Left lung (tissue), 10 donors: ENCODE data around the gene GSTM4. TPM values are rescaled to one million over a fixed set of nuclear protein-coding genes. Genes with fewer than 3 reads are reported as not detected.
"Not testable (repeated sequence)": the region's sequence is repeated elsewhere in the genome, so short reads cannot be mapped to it uniquely, and the experiment has no call there.

Experiments
- ATAC-seq: fragments of 200-7000 bp; cut with Tn5 transposase; one replicate; pipeline ENCODE4 v1.9.1; 2020; ENCODE audit warnings: moderate library complexity
- DNase-seq, 4 donors: peaks; one replicate each; pipeline ENCODE4 v3.0.0-alpha.2; 2013 to 2020
- H3K27ac ChIP-seq, 2 donors: fragments of 200-600 bp; sonication (generic) in 1 of 2; one replicate each; pipeline versions ENCODE4 v1.5.0 to v1.8.0; 2020 to 2021
- H3K27me3 ChIP-seq, 2 donors: fragments of 200-600 bp; sonication (generic) in 1 of 2; one replicate each; pipeline versions ENCODE4 v1.5.0 to v1.8.0; 2020 to 2021
- H3K36me3 ChIP-seq, 2 donors: fragments of 200-600 bp; sonication (generic) in 1 of 2; one replicate each; pipeline versions ENCODE4 v1.5.0 to v1.8.0; 2020 to 2021
- H3K4me1 ChIP-seq, 2 donors: fragments of 200-600 bp; one replicate each; pipeline ENCODE4 v1.8.0; 2021
- H3K4me3 ChIP-seq, 2 donors: fragments of 200-600 bp; sonication (generic) in 1 of 2; one replicate each; pipeline versions ENCODE4 v1.5.0 to v1.8.0; 2020 to 2021; ENCODE audit warnings: mild to moderate bottlenecking in 1 of 2
- H3K9me3 ChIP-seq, 2 donors: fragments of 200-600 bp; sonication (generic) in 1 of 2; one replicate each; pipeline versions ENCODE4 v1.5.0 to v1.8.0; 2020 to 2021
- intact Hi-C, 2 donors: fragments of 100-400 bp; cut with DNase I; formaldehyde crosslinking; loops; one replicate each; pipeline versions ENCODE4 v1.11.2 to v1.14.2; 2022
- polyA plus RNA-seq, 6 donors: library from polyadenylated mRNA; unstranded; fragments of 120-200 nt; gene quantifications; one replicate each; pipeline ENCODE4 v1.2.1, GENCODE V29; 2013; ENCODE audit not compliant: insufficient read length in 6 of 6
- total RNA-seq, 2 donors: library from RNA; stranded (reverse); fragmentation: NEBNext Ultra II Directional; extraction: Animal tissue kit (Norgen Biotek cat#: 25700); gene quantifications; one replicate each; pipeline ENCODE4 v1.2.1, GENCODE V29; 2021
- TF ChIP-seq, protein P1 (sequence below), 2 donors: fragments of 200-600 bp; sonication (generic) in 1 of 2; IDR thresholded peaks; one replicate each; pipeline versions ENCODE4 v1.5.0 to v1.8.0; 2021; ENCODE audit warnings: antibody characterized with exemption in 2 of 2
- donor health status: DM: no; HTN: yes; CAD: no.
- donor health status: DM: no; HTN: no; CAD: no.

The GSTM4 gene
- total and polyA plus RNA-seq, 8 donors, result 20.2 to 37.2 (median 28.9) TPM

DNA sequence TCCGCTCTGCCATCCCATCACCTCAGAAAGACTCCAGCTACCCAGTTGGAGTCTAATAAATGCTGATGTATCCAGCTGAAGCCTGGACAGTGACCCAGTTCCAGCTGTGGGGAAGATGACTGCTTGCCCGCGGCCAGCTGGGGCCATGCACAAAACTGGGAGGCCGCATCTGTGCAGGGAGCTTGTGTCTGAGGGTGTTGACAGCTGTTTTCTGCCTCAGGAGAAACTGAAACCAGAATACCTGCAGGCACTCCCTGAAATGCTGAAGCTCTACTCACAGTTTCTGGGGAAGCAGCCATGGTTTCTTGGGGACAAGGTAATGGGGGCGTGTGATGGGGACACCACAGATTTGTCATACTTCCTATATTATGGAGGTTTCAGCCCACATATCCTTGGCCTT lies 15.2 kb downstream of the GSTM4 start:
- intact Hi-C loops, result loop anchor here in 1 of 2 donors (5.0 kb wide), 1 partner anchor 46 kb away; no protein-coding TSS in a partner anchor
- TF ChIP-seq, protein P1, sequence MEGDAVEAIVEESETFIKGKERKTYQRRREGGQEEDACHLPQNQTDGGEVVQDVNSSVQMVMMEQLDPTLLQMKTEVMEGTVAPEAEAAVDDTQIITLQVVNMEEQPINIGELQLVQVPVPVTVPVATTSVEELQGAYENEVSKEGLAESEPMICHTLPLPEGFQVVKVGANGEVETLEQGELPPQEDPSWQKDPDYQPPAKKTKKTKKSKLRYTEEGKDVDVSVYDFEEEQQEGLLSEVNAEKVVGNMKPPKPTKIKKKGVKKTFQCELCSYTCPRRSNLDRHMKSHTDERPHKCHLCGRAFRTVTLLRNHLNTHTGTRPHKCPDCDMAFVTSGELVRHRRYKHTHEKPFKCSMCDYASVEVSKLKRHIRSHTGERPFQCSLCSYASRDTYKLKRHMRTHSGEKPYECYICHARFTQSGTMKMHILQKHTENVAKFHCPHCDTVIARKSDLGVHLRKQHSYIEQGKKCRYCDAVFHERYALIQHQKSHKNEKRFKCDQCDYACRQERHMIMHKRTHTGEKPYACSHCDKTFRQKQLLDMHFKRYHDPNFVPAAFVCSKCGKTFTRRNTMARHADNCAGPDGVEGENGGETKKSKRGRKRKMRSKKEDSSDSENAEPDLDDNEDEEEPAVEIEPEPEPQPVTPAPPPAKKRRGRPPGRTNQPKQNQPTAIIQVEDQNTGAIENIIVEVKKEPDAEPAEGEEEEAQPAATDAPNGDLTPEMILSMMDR (IDR thresholded peaks at IDR 0.05), result no peak
- H3K27me3 ChIP-seq, result no peaks in the 10 kb centered on the region
- H3K4me3 ChIP-seq, result no peak overlapping the region
- H3K27ac ChIP-seq, result no peak overlapping the region
- no peak for DNase-seq
- peaks cover 0 to 4% of the 10 kb centered on the region in 2 donors for H3K36me3 ChIP-seq
- H3K9me3 ChIP-seq, result no peaks in the 10 kb centered on the region
- H3K4me1 ChIP-seq, result peaks cover 0 to 15% of the 10 kb centered on the region in 2 donors
- ATAC-seq, result no peak

DNA sequence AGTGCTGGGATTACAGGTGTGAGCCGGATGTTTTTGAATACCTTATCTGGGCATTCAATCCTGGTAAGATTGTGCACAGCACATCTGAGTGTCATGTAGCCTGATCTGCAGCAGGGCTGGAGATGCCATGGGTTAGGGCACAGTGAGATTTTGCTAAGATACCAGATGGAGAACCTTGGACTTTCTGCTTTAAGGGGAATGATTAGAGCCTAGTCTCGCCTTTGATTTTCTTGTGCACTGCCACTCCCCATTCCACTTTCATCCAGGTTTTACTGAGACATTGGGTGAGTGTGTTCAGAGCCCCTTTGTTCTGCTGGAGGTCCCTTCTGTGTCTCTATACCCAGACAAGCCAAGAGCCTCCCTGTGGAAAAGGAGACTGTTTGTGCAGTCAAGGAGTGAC lies 18.0 kb downstream of the GSTM4 start:
- H3K27me3 ChIP-seq, H3K4me1 ChIP-seq, DNase-seq, H3K4me3 ChIP-seq, ATAC-seq, H3K27ac ChIP-seq, H3K9me3 ChIP-seq, H3K36me3 ChIP-seq: not testable (repeated sequence)
- intact Hi-C loops, result loop anchor here in 1 of 2 donors (5.0 kb wide), 1 partner anchor 43 kb away; no protein-coding TSS in a partner anchor

DNA sequence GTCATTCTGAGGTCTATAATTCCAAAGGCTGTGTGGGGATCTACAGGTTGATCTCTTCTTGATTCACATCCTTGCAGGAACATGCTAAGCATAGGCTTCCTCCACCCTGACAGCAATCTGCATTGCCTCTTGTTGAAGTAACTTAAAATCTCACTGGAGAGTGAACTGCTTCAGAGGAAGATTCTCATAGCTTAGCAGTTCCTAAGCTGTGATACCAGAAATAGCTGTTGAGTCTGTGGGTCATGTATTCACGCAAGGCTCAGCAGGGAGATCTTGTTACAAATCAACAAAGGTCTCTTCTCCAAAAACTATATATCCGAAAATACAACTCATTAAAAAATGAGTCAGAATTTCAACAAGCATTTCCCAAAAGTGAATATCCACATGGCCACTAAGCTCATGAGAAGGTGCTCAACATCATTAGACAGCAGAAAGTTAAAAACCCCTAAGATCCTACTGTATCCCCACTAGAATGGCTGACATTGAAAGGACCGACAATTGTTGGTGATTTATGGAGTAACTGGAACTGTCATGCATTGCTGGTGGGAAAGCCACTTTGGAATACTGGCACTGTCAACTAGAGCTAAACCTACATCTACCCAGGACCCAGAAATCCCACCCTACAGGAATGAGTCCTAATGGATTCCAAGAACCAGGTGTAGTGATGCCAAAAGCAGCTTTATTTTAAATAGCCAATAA lies 20.9 kb downstream of the GSTM4 start:
- H3K27ac ChIP-seq, intact Hi-C loops, H3K36me3 ChIP-seq: not testable (repeated sequence)

DNA sequence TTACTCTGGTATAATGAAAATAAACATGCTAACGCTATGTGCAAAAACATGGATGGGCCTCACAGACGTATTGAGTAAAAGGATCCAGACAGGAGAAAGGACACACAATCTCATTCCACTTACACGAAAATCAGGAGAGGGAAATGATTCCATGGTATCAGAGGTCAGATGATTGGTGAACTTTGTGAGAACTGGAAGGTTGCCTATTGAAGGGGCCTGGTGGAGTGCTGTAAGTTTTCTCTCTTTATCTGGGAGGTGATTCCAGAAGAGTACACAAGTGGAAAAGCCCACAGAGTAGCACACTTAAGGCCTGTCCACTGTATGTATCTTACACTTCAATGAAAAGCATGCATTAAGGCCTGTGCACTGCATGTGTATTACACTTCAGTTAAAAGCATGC lies 21.6 kb downstream of the GSTM4 start:
- intact Hi-C loops, result no loop called here
- Histone ChIP-seq H3K9me3 (no peaks in the 10 kb centered on the region), H3K27ac (no peak overlapping the region), H3K4me3 (no peak overlapping the region), H3K27me3 (no peaks in the 10 kb centered on the region), H3K36me3 (peaks cover 0 to 4% of the 10 kb centered on the region in 2 donors), H3K4me1 (no peaks in the 10 kb centered on the region)
- DNase-seq (no peak), ATAC-seq (no peak)
- TF ChIP-seq, protein P1 (IDR thresholded peaks at IDR 0.05), result no peak

More for the DNA sequence above, 20.9 kb downstream of the GSTM4 start:
- not testable (repeated sequence) for DNase-seq, H3K27me3 ChIP-seq, ATAC-seq, H3K9me3 ChIP-seq, H3K4me3 ChIP-seq, H3K4me1 ChIP-seq

DNA sequence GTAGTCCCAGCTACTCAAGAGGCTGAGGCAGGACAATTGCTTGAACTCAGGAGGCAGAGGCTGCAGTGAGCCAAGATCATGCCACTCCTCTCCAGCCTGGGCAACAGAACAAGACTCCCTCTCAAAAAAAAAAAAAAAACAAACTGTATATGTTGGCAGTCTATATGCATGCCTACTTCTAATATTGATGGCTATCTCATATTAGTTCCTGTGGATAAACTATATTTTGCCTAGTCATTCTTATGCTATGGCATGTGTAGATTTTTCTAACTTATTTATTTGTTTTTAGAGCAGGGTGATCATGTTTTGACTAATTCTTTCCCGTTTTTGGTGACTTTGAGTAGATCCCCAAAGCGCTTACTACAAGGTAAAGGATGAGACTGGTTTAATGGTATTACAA lies 22.7 kb downstream of the GSTM4 start:
- H3K4me3 ChIP-seq, H3K36me3 ChIP-seq, intact Hi-C loops: not testable (repeated sequence)

DNA sequence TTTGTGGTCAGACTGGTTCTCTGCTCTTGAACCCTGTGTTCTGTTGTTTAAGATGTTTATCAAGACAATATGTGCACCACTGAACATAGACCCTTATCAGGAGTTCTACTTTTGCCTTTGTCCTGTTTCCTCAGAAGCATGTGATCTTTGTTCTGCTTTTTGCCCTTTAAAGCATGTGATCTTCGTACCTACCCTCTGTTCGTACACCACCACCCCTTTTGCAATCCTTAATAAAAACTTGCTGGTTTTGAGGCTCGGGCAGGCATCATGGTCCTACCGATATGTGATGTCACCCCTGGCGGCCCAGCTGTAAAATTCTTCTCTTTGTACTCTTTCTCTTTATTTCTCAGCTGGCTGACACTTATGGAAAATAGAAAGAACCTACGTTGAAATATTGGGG lies 28.9 kb downstream of the GSTM4 start:
- H3K27me3 ChIP-seq, H3K4me1 ChIP-seq, H3K36me3 ChIP-seq, intact Hi-C loops, DNase-seq, ATAC-seq, H3K4me3 ChIP-seq, H3K27ac ChIP-seq, H3K9me3 ChIP-seq: not testable (repeated sequence)

More for the DNA sequence above, 22.7 kb downstream of the GSTM4 start:
- H3K27me3 ChIP-seq, H3K9me3 ChIP-seq, H3K27ac ChIP-seq, ATAC-seq, H3K4me1 ChIP-seq, DNase-seq: not testable (repeated sequence)

DNA sequence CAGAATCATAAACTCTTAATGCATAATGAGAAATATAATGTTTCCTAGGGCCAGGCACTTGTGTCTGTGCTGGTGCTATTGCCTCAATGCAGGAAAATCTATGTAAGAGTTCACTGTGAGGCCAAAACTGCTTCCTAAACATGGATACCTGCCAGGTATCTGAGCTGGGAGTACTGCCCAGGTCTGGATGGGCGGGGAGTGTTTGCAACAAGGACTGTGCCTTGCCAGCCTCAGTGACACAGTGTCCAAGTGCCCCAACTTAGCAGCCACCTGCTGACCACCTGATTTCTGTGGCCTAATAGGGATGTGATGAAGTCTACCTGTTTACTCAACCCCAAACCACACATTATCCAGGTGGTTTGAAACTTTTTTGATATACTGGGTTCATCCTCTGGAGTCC lies 29.5 kb downstream of the GSTM4 start:
- H3K36me3 ChIP-seq, H3K4me3 ChIP-seq, DNase-seq, H3K27ac ChIP-seq, H3K4me1 ChIP-seq, H3K9me3 ChIP-seq, ATAC-seq, intact Hi-C loops, H3K27me3 ChIP-seq: not testable (repeated sequence)

DNA sequence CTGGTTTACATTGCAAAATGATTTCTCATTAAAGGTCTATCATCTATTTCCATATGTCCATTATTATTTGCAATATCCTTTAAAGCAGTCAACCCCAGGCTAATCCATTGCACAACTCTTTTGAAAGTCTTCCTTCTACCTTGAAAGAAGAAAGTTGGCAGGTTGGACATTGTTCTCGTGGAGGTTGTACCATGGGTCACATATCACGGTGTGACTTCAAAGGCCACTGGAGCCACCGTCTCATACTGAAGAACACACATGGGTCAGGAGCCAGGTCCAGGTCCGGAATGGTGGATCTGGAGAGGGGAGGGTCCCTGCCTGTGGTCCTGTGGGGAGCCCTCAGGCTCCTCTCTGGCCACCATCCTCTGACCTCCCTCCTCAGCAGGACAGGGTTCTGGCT lies 30.0 kb downstream of the GSTM4 start:
- DNase-seq, intact Hi-C loops: not testable (repeated sequence)

DNA sequence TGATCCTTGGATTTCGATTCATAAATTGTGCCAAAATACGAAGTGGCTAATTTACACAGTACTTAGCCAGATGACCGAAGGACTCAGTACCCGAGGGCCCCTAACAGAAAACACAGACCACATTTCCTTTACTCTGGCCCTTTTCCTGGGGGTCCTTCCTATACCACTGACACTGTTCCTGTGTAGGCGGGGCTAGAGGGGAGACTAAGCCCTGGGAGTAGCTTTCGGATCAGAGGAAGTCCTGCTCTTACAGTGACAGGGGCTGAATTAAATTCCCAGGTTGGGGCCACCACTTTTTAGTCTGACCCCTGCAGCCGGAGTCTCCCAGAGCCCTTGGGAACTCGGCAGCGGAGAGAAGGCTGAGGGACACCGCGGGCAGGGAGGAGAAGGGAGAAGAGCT lies 31.2 kb downstream of the GSTM4 start:
- H3K9me3 ChIP-seq, intact Hi-C loops, ATAC-seq, H3K4me1 ChIP-seq, DNase-seq, H3K36me3 ChIP-seq, H3K27me3 ChIP-seq: not testable (repeated sequence)
- H3K27ac ChIP-seq, result peak overlapping the region in 1 of 2 donors; percentile 61
- peak overlapping the region in 1 of 2 donors; percentile 45 for H3K4me3 ChIP-seq

More for the DNA sequence above, 30.0 kb downstream of the GSTM4 start:
- H3K9me3 ChIP-seq, H3K4me1 ChIP-seq, H3K27me3 ChIP-seq, H3K4me3 ChIP-seq, ATAC-seq, H3K36me3 ChIP-seq, H3K27ac ChIP-seq: not testable (repeated sequence)
